GM12878 (cell line): Measurements from ENCODE around the gene ATF4. TPM values are rescaled to one million over a fixed set of nuclear protein-coding genes. Genes with fewer than 3 reads are reported as not detected.

Experiments used
- ATAC-seq: fragments of 200-7000 bp; cut with Tn5 transposase; 3 replicates; pipeline ENCODE4 v1.9.1; 2020; ENCODE audit warnings: mild to moderate bottlenecking, moderate library complexity
- BruUV-seq: library from RNA; stranded (reverse); fragments of 400-500 nt; replicated peaks from 2 replicates; lab custom pipeline; 2021; lab: Mats Ljungman, UMichigan
- CTCF ChIA-PET: fragments of 300-600 bp; sonication (Branson Sonifier 250); formaldehyde crosslinking; extraction: SDS; loops from one replicate; lab custom pipeline; 2021; ENCODE audit warnings: inconsistent platforms; lab: Yijun Ruan, JAX
- POLR2A ChIA-PET: fragments of 350-600 bp; formaldehyde crosslinking; extraction: SDS; loops from one replicate; lab custom pipeline; 2021; ENCODE audit warnings: inconsistent platforms; lab: Charles Lee
- RAD21 ChIA-PET: fragments of 300-600 bp; sonication (Branson Sonifier 250); formaldehyde crosslinking; loops from one replicate; lab custom pipeline; 2023; ENCODE audit warnings: antibody characterized with exemption; ENCODE audit not compliant: unreplicated experiment; lab: Charles Lee
- SMC1A ChIA-PET: fragments of 300-600 bp; sonication (Branson Sonifier 250); formaldehyde crosslinking; loops from one replicate; lab custom pipeline; 2023; ENCODE audit not compliant: unreplicated experiment, uncharacterized antibody; lab: Charles Lee
- DNase-seq: peaks from one replicate; pipeline ENCODE4 v3.0.0-alpha.2; 2011; ENCODE audit warnings: low read depth, low spot score
- FAIRE-seq: peaks from 3 replicates; lab custom pipeline; 2011; peaks lifted over from hg19 to GRCh38; lab: Jason Lieb, UNC
- H2AFZ ChIP-seq: 2 replicates; pipeline ENCODE4 v1.6.0; 2011; ENCODE audit warnings: low read depth, low read length, control low read depth; ENCODE audit not compliant: control insufficient read depth
- H3K27ac ChIP-seq: 2 replicates; pipeline ENCODE4 v1.5.1; 2011; ENCODE audit warnings: control low read depth; ENCODE audit not compliant: control insufficient read depth, insufficient read depth
- H3K27me3 ChIP-seq, 2 experiments: replicated peaks in 1 of 2; 2 replicates each; pipeline versions ENCODE4 v1.6.0 to v1.6.1; 2011; ENCODE audit warnings: low read length in 1 of 2; ENCODE audit not compliant: control insufficient read depth in 2 of 2, insufficient read depth in 2 of 2
- H3K36me3 ChIP-seq, 2 experiments: 2 replicates each; pipeline ENCODE4 v1.5.1; 2011; ENCODE audit warnings: low read length in 1 of 2; ENCODE audit not compliant: control insufficient read depth in 2 of 2, insufficient read depth in 2 of 2
- H3K4me1 ChIP-seq: 2 replicates; pipeline ENCODE4 v1.6.1; 2011; ENCODE audit warnings: mild to moderate bottlenecking, low read length, moderate library complexity, mixed read lengths; ENCODE audit not compliant: control insufficient read depth, insufficient read depth
- H3K4me2 ChIP-seq: 2 replicates; pipeline ENCODE4 v1.6.0; 2011; ENCODE audit warnings: control low read depth; ENCODE audit not compliant: control insufficient read depth, insufficient read depth
- H3K4me3 ChIP-seq: fragments of 200-600 bp; sonication (generic); 2 replicates; pipeline ENCODE4 v1.5.1; 2016
- H3K79me2 ChIP-seq: 2 replicates; pipeline ENCODE4 v1.6.0; 2011; ENCODE audit warnings: low read length; ENCODE audit not compliant: control insufficient read depth, insufficient read depth
- H3K9ac ChIP-seq: 2 replicates; pipeline ENCODE4 v1.8.0; 2011; ENCODE audit warnings: low read length, control low read depth, mixed read lengths; ENCODE audit not compliant: control insufficient read depth, insufficient read depth
- H3K9me3 ChIP-seq: replicated peaks from 3 replicates; pipeline ENCODE4 v1.5.1; 2011; ENCODE audit warnings: mild to moderate bottlenecking, low read length; ENCODE audit not compliant: control insufficient read depth, insufficient read depth
- H4K20me1 ChIP-seq: 2 replicates; pipeline ENCODE4 v1.6.0; 2011; ENCODE audit not compliant: control insufficient read depth, insufficient read depth
- BCL11A ChIP-seq: IDR thresholded peaks from 2 replicates; pipeline ENCODE4 v1.6.1; 2011; ENCODE audit warnings: low read depth, low read length
- BHLHE40 ChIP-seq, 2 experiments: fragments of 450-650 bp in 1 of 2; IDR thresholded peaks; 2 replicates each; pipeline ENCODE4 v1.6.1; 2011 to 2017; ENCODE audit warnings: low read depth in 2 of 2, borderline replicate concordance in 1 of 2, improper control_type of control experiment in 1 of 2, low read length in 1 of 2, mild to moderate bottlenecking in 1 of 2
- CEBPB ChIP-seq, 2 experiments: fragments of 150-350 bp in 1 of 2; IDR thresholded peaks; 2 replicates each; pipeline ENCODE4 v1.6.1; 2012 to 2014; ENCODE audit warnings: low read depth in 2 of 2, low read length in 2 of 2, borderline replicate concordance in 1 of 2, inconsistent platforms in 1 of 2
- CHD1 ChIP-seq: IDR thresholded peaks from 2 replicates; pipeline ENCODE4 v1.6.1; 2012; ENCODE audit warnings: low read depth, low read length, improper control_type of control experiment
- EGR1 ChIP-seq, 2 experiments: IDR thresholded peaks; 1 replicate in 1 of 2; 2 replicates in 1 of 2; pipeline ENCODE4 v1.6.1; 2011 to 2012; ENCODE audit warnings: low read depth in 2 of 2, low read length in 2 of 2, borderline replicate concordance in 1 of 2, mild to moderate bottlenecking in 1 of 2, moderate library complexity in 1 of 2
- KLF5 ChIP-seq: fragments of 450-650 bp; IDR thresholded peaks from 2 replicates; pipeline ENCODE4 v1.6.1; 2014; ENCODE audit warnings: mild to moderate bottlenecking; ENCODE audit not compliant: partially characterized antibody
- NBN ChIP-seq: fragments of 450-650 bp; IDR thresholded peaks from 2 replicates; pipeline ENCODE4 v1.6.1; 2016
- NFXL1 ChIP-seq: fragments of 450-650 bp; IDR thresholded peaks from 2 replicates; pipeline ENCODE4 v1.6.1; 2017; ENCODE audit warnings: antibody characterized with exemption, mild to moderate bottlenecking, borderline replicate concordance
- NR2F1 ChIP-seq: fragments of 450-650 bp; conservative IDR thresholded peaks from 2 replicates; pipeline ENCODE4 v1.6.1; 2017; ENCODE audit warnings: mild to moderate bottlenecking
- RAD21 ChIP-seq: IDR thresholded peaks from 2 replicates; pipeline ENCODE4 v1.6.1; 2011; ENCODE audit warnings: mild to moderate bottlenecking, low read depth, low read length, moderate library complexity; ENCODE audit not compliant: insufficient read depth
- RAD51 ChIP-seq: fragments of 450-650 bp; IDR thresholded peaks from 2 replicates; pipeline ENCODE4 v1.6.1; 2016; ENCODE audit warnings: moderate library complexity, mild to moderate bottlenecking, inconsistent platforms
- SREBF1 ChIP-seq: IDR thresholded peaks from 2 replicates; pipeline ENCODE4 v1.6.1; 2012; ENCODE audit warnings: mild to moderate bottlenecking, low read length
- STAT1 ChIP-seq: fragments of 450-650 bp; conservative IDR thresholded peaks from 2 replicates; pipeline ENCODE4 v1.6.1; 2014; ENCODE audit warnings: antibody characterized with exemption, mild to moderate bottlenecking
- TAF1 ChIP-seq: IDR thresholded peaks from 2 replicates; pipeline ENCODE4 v1.6.1; 2011; ENCODE audit warnings: mild to moderate bottlenecking, low read depth, low read length, borderline replicate concordance
- TBL1XR1 ChIP-seq: IDR thresholded peaks from 2 replicates; pipeline ENCODE4 v1.6.1; 2012; ENCODE audit warnings: low read depth, low read length, improper control_type of control experiment
- YY1 ChIP-seq: IDR thresholded peaks from 2 replicates; pipeline ENCODE4 v1.6.1; 2011; ENCODE audit warnings: low read depth, mild to moderate bottlenecking, low read length
- WGBS: methylation state at CpG from one replicate; pipeline ENCODE4 v1.1.6; 2016; ENCODE audit warnings: low lambda C conversion rate; ENCODE audit not compliant: insufficient replicate concordance, insufficient coverage; ENCODE audit errors: missing lambda C conversion rate; 5-methylcytosine and 5-hydroxymethylcytosine counted together
- in situ Hi-C: fragments of 300-500 bp; cut with MboI; formaldehyde crosslinking; loops from 9 replicates; pipeline ENCODE4 v1.14.3; 2018; ENCODE audit warnings: mixed read lengths
- intact Hi-C: fragments of 100-400 bp; cut with micrococcal nuclease; formaldehyde crosslinking; loops from one replicate; pipeline ENCODE4 v1.14.2; 2022; ENCODE audit not compliant: unreplicated experiment
- polyA plus RNA-seq, 11 experiments: library from polyadenylated mRNA; depleted of rRNA in 4 of 11; unstranded in 6 of 11; stranded (reverse) in 5 of 11; fragments of >200 nt; fragmentation: Nextera tagmentation in 4 of 11; fragmentation: Illumina TruSeq in 1 of 11; extraction: Ambion mirVana in 4 of 11; extraction: Trizol in 1 of 11; gene quantifications; 1 replicate in 1 of 11; 2 replicates in 10 of 11; pipeline versions ENCODE4 v1.2.1 to v1.2.3, GENCODE V29; 2011 to 2016; ENCODE audit warnings: inconsistent platforms in 2 of 11, missing spikeins in 2 of 11, low read depth in 1 of 11
- total RNA-seq, 4 experiments: library from RNA; depleted of rRNA in 3 of 4; stranded (reverse); fragments of >200 nt in 3 of 4; fragmentation: Illumina TruSeq in 1 of 4; extraction: Trizol in 1 of 4; gene quantifications; 2 replicates each; pipeline versions ENCODE4 v1.2.1 to v1.2.3, GENCODE V29; 2013 to 2021
- TF ChIP-seq, protein P1 (sequence below): fragments of 150-350 bp; IDR thresholded peaks from 2 replicates; pipeline ENCODE4 v1.6.1; 2014; ENCODE audit warnings: mild to moderate bottlenecking, low read depth, low read length

ATF4 gene
- total and polyA plus RNA-seq, 10 of the 15 experiments (the other 5 are each of a cell fraction or from before 2014, with no cell fraction given) = 88.3 to 605 (median 320) TPM

DNA sequence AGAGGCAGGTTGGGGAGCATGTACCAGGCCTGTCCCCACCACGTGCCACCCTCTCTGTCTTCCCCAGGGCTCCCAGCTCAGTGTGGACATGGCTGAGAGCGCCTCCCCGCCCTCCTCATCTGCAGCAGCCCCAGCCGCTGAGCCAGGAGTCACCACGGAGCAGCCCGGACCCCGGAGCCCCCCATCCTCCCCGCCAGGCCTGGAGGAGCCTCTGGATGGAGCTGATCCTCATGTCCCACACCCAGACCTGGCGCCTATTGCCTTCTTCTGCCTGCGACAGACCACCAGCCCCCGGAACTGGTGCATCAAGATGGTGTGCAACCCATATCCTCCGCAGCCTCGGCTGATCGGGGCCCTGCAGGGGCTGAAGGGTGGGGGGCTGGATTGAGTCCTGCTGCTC, 50.3 kb downstream of the ATF4 start, which contains the start of gene CACNA1I:
TSS of gene CACNA1I (plus strand) at position 89 of the 400 bp plus-strand sequence. CDS start at position 89, 0 bp downstream.
- no peak within 1 kb of the TSS for H3K4me2 ChIP-seq
- CTCF ChIA-PET = interaction anchor here (1.1 kb wide), 1 partner anchor 466 kb away, joined by 3 read pairs; no protein-coding TSS in a partner anchor
- TF ChIP-seq CHD1 (no peak), BCL11A (no peak), SREBF1 (no peak), EGR1 (IDR thresholded peaks at IDR 0.05; ENCODE audit: borderline replicate concordance in 1 of 2, low read depth in 2 of 2, low read length in 2 of 2) (no peak), YY1 (no peak), RAD21 (no peak), NFXL1 (no peak), RAD51 (no peak), KLF5 (no peak), NBN (no peak), NR2F1 (no peak), TBL1XR1 (no peak), CEBPB (IDR thresholded peaks at IDR 0.05; ENCODE audit: borderline replicate concordance in 1 of 2, low read depth in 2 of 2, low read length in 2 of 2) (no peak), STAT1 (no peak), TAF1 (no peak), BHLHE40 (IDR thresholded peaks at IDR 0.05; ENCODE audit: borderline replicate concordance in 1 of 2, low read depth in 2 of 2, low read length in 1 of 2) (no peak)
- TF ChIP-seq, protein P1, sequence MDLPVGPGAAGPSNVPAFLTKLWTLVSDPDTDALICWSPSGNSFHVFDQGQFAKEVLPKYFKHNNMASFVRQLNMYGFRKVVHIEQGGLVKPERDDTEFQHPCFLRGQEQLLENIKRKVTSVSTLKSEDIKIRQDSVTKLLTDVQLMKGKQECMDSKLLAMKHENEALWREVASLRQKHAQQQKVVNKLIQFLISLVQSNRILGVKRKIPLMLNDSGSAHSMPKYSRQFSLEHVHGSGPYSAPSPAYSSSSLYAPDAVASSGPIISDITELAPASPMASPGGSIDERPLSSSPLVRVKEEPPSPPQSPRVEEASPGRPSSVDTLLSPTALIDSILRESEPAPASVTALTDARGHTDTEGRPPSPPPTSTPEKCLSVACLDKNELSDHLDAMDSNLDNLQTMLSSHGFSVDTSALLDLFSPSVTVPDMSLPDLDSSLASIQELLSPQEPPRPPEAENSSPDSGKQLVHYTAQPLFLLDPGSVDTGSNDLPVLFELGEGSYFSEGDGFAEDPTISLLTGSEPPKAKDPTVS = no peak
- no peaks in the 10 kb centered on the region for H4K20me1 ChIP-seq
- no peaks in the 10 kb centered on the region for H3K9me3 ChIP-seq
- H3K4me1 ChIP-seq = no peaks in the 10 kb centered on the region
- RAD21 ChIA-PET = no interaction called here
- H3K36me3 ChIP-seq = no peaks in the 10 kb centered on the region
- peaks cover 0 to 2% of the 10 kb centered on the region in 2 experiments; a peak in 3 of 4 replicates for H3K27me3 ChIP-seq
- H3K79me2 ChIP-seq = no peaks in the 10 kb centered on the region
- no peak within 1 kb of the TSS for H3K9ac ChIP-seq
- intact Hi-C loops (no loop called here), in situ Hi-C loops (no loop called here)
- 31% methylated on average over 14 of the region's 14 CpGs for WGBS
- H3K4me3 ChIP-seq = no peak within 1 kb of the TSS
- no TSS peak for BruUV-seq
- no peak for ATAC-seq
- SMC1A ChIA-PET = interaction anchor here (0.6 kb wide), 1 partner anchor 15 kb away, joined by 3 read pairs; no protein-coding TSS in a partner anchor
- POLR2A ChIA-PET = no interaction called here
- H3K27ac ChIP-seq = no peak within 1 kb of the TSS
- H2AFZ ChIP-seq = no peak within 1 kb of the TSS
- DNase-seq = no peak
- no peak for FAIRE-seq
